Measurements from ENCODE around the gene PTPRN.
A peak's percentile ranks its signal among the peaks of the same experiment; 100 is the strongest.

Gene PTPRN

GRCh38 chr2:219286436-219287115 lies 22.6 kb downstream of the PTPRN start:
- DNase-seq, result no peak

DNA sequence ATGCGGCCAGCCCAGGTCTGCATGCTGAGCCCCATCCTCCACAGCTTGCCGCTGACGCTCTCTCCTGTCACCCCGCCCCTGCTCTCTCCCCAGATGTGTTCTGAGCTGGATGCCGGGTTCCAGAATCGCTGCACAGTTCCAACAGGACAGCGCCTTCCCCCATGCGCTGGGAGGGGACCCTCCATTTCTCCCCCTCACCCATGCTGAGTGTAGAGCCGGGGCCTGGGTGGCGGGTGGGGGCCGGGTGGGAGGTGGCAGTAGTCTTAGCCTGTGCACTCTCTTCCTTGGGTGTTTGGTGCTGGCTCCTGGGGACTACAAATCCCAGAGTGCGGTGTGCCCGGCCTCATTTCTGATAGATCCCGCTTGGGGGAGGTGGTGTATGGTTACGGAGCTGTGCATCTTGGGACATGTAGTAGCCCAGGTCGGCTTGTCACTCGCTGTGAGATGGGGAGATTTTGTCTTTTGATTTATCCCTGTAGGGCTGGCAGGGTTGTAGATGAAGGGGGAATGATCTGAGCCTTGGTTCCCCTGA lies 23.2 kb downstream of the PTPRN start:
- no peak for DNase-seq

DNA sequence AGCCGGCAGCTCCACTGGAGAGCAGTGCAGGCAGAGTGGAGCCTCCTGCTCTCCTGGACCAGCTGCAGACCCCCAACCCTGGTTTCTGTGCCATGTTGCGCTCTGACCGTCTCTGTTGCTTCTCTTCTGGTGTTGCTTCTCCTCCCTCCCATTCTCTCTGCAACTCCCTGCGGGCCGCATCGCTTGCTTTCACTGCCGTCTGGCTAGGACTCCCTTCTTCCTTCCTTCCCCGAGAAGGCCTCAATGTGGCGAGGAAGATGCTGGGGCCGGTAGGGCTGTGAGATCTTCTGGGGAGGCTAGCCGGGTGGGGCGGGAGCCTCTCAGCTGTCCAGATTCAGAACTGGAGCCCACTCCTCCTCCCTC lies 23.8 kb downstream of the PTPRN start:
- DNase-seq, result no peak

DNA sequence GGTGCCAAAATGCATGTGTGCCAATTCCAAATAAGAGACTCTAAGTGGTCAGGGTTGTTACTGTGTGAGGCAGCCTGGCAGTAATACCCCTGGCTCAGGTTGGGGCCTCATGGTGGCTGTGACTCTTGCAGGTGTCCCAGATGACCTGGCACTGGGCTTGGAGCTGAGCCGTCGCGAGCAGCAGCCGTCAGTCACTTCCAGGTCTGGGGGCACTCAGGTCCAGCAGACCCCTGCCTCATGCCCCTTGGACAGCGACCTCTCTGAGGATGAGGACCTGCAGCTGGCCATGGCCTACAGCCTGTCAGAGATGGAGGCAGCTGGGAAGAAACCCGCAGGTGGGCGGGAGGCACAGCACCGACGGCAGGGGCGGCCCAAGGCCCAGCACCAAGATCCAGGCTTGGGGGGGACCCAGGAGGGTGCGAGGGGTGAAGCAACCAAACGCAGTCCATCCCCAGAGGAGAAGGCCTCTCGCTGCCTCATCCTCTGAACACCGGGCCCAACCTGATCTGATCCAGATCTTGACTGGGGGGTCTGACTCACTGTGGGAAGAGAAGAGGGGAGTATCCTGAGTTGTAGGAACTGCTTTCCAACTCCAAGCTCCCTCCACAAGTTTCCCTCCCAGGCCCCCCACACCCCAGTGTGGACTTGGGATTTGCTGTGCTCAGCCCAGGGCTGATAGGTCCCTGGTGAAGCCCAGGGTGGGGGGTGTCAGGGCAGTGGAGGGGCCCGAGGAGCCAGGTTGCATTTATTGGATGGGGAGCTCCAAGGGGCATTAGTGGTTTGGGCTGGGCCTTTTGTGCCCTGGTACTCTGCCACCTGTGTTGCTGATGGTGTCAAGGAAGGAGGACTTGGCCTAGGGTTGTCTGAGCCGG lies 24.5 kb downstream of the PTPRN start:
- no peak for DNase-seq

GRCh38 chr2:219282943-219283581 lies 26.1 kb downstream of the PTPRN start:
- no peak for DNase-seq

DNA sequence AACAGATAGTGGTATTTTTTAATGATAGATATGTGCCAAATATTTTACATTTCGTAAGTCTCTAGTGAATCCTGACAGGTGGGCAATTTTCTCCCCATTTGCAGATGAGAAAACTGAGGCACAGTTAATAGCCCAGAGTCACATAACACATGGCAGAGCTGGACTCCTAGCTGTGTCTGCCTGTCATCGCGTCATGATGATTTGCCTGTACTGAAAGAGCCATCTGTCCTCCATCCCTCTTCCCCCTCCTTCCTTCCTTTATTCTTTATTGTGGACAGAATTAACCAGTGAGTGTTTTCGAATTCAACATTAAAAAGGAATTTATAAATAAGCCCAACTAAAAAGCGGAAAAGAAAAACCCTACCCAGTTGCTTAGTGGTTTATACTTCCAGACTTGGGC lies 26.8 kb downstream of the PTPRN start:
- DNase-seq, result no peak

- no peak for DNase-seq
These were observed 27.6 kb downstream of the PTPRN start for GRCh38 chr2:219281588-219281987.

DNA sequence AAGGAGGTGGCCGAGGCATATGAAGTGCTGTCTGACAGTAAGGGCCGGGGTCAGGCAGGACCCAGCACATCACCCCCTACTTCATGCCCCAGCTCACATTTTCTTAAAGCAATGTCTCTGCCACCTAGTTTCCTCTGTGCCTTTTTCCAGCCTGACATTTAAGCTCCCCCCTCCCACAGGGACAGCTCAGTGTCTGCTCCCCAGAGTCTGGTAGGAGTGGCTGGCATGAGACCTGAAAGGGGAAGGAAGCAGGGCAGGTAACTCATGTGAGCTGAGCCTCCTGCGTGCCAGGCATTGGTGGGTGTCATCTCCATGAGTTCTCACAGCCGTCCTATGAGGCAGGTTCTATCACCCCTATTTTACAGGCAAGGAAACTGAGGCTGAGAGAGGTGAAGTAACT lies 28.6 kb downstream of the PTPRN start:
- DNase-seq, result no peak

- DNase-seq, result no peak
These were observed 29.2 kb downstream of the PTPRN start for GRCh38 chr2:219279916-219280516.

DNA sequence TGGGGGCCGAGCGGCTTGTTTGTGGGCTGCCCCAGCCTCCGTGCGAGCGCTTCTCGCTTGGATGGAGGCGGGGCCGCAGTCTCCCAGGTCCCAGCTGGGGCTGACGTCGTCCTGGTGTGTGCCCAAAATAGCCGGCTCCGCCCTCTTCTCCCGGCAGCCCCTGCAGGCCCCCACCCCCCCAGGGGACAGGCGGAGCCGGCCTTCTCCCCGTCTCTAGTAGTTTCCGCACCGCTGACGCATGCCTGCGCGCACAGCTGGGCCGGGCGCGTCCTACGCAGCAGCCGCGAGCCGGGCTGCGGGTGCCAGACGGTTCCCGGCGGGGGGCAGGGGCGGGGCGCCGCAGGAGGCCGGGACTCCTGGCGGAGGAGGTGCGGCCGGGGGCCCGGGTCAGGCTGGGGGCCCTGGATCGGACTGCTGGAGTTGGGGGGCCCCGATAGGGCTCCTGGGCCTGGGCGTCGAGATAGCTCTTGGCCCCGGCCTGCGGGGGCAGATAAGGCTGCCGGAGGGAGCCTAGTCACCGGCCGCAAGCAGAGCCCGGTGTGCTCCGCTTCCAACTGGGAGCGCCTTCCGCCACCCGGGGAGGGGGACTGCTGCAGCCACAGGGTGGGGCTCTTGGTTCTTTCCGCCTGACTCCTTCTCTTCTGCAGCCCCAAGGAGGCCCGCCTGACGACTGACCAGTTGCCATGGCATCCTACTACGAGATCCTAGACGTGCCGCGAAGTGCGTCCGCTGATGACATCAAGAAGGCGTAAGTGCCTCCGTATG lies 29.9 kb downstream of the PTPRN start, which contains the start of gene DNAJB2:
TSS of gene DNAJB2 (plus strand) at position 216 of the 765 bp plus-strand sequence. CDS start at position 684, 468 bp downstream.
- DNase-seq, result peak; percentile 100

DNA sequence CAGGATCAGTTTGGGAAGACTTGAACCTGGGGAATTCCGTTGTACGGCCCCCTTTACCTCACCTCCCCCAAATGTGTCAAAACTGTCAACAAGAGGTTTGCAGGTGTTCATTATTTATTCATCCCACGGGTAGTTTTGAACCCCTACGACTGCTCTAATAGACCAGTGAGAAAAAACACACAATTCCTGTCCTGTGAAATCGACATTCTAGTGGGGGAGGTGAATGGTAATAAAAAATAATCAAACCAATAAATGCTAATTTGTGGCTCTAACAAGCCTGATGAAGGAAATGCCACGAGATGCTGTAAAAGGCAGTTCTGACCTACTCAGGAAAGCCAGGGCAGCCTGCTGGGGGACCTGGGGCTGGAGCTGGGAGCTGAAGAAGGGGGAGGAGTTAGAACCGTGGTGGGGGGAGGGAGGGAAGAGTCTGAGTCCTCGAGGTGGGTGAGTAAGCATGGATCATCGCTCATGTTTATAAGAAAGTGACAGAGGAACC lies 30.5 kb downstream of the PTPRN start:
- no peak for DNase-seq

DNA sequence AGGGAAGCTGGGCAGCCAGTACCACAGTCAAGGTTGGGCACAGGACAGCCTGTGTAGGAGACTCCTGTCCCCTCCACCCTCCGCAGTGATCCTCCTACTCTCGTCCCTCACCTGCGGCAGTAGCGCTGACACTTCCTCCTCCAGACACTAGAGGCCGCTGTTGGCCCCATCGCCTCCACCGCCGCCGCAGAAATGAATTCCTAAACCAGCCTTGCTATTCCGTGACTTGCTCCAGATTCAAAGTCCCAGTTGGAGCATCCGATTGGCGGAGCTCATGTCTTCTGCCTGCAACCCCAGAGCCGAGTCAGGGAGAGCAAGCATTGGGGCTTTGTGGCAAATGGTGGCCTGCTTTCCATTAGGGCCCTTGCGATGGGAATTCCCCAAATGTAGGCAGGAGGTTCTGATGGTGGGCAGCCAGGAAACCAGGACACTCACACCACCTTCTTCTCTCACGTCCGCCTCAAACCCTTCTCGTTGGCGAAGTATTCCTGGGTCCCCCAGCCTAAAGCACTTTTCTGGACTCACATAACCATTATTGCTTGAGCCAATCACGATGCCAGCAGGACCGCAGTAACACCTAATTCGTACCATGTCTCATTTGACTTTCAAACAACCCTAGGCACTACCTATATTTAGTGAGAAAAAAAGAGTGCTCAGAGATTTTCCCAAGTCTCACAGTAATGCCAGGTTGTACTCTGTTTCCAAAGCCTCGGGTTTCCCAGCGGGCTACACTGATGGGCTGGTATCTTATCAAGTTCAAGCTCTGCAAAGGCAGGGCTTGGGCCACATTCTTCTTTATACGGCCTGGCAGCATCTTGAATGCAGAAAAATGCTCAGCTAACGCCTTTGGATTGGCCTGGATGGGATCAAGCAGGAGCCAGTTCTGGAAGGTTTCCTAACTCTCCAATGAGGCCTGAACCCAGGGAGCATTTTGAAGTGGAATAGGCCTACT lies 31.2 kb downstream of the PTPRN start:
- peak; percentile 82 for DNase-seq

- DNase-seq, result no peak
These were observed 34.8 kb downstream of the PTPRN start for GRCh38 chr2:219274361-219274921.

DNA sequence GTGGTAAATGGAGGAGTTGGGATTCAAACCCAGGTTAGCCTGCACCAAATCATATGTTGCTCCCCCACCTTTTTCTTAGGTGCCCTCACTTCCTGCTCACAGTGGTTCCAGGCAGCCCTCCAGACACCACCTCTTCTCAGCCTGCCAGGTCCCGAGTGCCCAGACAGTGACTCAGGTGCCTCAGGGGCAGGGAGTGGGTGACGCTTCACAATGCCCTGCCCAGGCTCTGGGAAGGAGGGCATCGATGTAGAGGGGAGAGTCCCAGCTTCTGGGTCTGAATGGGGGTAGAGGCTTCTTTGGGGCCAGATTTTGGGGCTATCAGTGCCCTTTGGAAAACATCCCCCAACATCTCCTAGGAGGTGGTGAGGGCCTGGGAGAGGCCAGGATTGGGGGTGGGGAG lies 35.3 kb downstream of the PTPRN start:
- no peak for DNase-seq

DNA sequence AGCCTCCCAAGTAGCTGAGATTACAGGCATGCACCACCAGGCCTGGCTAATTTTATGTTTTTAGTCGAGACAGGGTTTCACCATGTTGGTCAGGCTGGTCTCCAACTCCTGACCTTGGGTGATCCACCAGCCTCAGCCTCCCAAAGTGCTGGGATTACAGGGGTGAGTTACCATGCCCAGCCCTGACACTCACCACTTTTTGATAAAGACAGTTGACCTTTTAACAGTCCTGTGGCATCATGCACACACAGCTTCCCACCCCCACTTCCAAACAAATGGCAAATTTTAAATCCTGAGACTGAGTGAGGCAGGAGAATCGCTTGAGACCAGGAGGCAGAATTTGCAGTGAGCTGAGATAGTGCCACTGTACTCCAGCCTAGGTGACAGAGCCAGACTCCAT lies 36.2 kb downstream of the PTPRN start:
- no peak for DNase-seq

DNA sequence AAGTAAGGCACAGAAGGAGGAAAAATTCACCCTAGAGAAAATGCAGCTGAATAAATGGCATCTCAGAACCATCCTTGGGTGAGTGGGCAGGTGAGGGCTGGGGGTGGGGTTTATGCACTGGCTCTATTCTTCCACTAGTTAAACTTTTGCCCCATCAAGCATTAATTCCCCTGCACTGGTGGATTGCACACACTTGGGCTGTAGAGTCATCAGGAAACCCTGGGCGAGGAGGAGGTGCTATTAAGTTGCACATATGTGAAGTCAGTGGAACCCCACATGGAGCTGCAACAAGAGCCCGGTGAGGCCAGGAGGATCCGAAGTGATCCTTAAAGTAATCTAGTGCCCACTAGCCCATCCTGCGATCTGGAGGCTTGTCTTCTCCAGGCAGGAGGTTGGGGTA lies 36.8 kb downstream of the PTPRN start:
- no peak for DNase-seq

- DNase-seq, result no peak
These were observed 38.2 kb downstream of the PTPRN start for GRCh38 chr2:219271021-219271420.

DNA sequence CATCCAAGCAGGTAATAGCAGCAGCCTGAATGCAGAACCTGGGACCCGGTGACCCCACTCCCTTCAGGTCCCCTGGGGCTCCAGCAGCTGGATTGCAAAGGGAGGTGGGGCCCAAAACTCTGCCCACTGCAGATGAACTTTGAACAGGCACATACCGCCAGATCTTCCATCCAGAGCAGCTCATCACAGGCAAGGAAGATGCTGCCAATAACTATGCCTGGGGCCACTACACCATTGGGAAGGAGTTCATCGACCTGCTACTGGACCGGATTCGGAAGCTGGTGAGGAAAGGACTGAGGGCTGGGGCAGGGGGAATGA lies 39.2 kb downstream of the PTPRN start:
- DNase-seq, result no peak

DNA sequence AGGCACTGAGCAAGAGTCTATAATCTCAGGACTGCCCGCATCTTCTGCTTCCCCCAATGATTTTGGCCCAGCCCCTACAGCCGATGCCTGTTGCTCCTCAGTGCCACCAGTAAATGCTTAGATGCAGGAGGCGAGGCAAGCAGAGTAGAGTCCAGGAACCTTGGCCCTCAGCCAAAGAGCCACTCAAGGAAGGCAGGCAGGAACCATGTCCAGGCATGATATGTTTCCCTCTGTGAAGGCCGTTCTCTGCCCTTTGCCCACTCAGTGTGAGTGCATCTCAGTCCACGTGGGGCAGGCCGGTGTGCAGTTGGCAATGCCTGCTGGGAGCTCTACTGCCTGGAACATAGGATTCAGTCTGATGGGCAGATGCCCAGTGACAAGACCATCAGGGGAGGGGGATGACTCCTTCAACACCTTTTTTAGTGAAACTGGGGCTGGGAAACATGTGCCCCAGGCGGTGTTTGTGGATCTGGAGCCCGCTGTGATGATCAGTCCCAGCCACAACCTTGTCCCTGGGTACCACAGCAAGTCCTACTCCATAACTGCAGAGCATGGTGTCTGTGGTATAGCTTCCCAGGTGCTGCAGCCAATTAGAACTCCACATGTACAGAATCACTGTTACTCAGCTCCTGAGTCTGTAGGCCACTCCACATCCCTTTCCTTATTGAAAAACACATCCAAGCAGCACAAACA lies 39.7 kb downstream of the PTPRN start:
- no peak for DNase-seq

DNA sequence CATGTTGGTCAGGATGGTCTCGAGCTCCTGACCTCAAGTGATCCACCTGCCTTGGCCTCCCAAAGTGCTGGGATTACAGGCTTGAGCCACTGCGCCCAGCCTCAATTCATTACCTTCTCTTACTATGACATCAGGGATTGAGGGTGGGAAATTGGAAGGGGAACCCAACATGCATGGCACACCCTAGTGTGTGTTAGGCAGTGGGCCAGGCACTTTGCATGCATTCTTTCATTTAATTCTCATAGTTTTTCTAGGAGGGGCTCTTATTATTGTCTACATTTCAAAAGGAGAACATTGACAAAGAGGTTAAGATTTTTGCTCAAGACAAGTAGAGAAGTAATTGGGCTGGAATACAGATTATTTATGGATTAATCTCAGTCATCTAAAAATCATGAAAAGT lies 40.9 kb downstream of the PTPRN start:
- DNase-seq, result no peak
